ENCODE results near the gene SPEF2.

DNA sequence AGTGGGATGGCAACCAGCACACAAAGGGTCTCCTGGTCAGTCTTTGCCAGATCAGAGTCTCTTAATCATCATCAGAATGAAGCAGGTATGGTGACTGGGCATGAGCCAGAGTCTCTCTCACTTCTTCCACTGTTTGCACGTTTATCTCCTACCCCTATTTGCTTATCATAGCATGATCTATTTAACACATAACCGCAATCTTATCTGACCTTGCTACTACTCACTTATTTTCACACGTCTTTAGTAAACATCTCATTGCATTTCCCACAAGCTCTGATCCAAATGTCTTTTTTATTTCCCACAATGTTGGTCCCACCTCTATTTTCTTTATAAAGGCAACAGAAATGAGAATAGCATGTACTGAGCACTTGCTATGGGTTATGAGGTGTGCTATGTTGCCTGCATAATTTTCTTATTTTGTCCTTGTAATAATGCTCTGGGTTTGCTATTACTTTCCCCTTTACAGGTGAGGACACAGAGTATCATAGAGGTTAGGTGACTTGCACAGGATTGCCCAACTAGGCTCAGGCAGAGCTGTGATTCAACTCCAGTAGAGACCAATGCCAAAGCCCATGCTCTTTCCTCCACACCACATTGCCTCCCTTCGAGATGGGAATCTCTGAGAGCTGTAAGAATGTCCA lies 199.3 kb downstream of the SPEF2 start:
- no peak for TF ChIP-seq GABPA (IDR thresholded peaks at IDR 0.05; ENCODE audit: low read depth)
- TF ChIP-seq FOXM1 (IDR thresholded peaks at IDR 0.05; ENCODE audit: low read depth, low read length): no peak
- TF ChIP-seq POLR2AphosphoS5 (IDR thresholded peaks at IDR 0.05; ENCODE audit: low read length): no peak
- no peak for TF ChIP-seq MXI1 (IDR thresholded peaks at IDR 0.05; ENCODE audit: low read depth, low read length)
- TF ChIP-seq POU2F2 (IDR thresholded peaks at IDR 0.05; ENCODE audit: borderline replicate concordance, low read depth, low read length): no peak
- TF ChIP-seq, protein P1, sequence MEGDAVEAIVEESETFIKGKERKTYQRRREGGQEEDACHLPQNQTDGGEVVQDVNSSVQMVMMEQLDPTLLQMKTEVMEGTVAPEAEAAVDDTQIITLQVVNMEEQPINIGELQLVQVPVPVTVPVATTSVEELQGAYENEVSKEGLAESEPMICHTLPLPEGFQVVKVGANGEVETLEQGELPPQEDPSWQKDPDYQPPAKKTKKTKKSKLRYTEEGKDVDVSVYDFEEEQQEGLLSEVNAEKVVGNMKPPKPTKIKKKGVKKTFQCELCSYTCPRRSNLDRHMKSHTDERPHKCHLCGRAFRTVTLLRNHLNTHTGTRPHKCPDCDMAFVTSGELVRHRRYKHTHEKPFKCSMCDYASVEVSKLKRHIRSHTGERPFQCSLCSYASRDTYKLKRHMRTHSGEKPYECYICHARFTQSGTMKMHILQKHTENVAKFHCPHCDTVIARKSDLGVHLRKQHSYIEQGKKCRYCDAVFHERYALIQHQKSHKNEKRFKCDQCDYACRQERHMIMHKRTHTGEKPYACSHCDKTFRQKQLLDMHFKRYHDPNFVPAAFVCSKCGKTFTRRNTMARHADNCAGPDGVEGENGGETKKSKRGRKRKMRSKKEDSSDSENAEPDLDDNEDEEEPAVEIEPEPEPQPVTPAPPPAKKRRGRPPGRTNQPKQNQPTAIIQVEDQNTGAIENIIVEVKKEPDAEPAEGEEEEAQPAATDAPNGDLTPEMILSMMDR (IDR thresholded peaks at IDR 0.05 in 2 of 3, conservative IDR thresholded peaks at IDR 0.05 in 1 of 3; ENCODE audit: control insufficient read depth in 2 of 3, extremely low read depth in 1 of 3, insufficient read depth in 1 of 3, low read depth in 3 of 3, low read length in 3 of 3): no peak
